ENCODE measurements around the gene MPC1. TPM values are rescaled to one million over a fixed set of nuclear protein-coding genes. Genes with fewer than 3 reads are reported as not detected.
"Not testable (repeated sequence)": the region's sequence is repeated elsewhere in the genome, so short reads cannot be mapped to it uniquely, and the experiment has no call there.

MPC1 gene
- total and polyA plus RNA-seq, 2 experiments from 2014 or later: 15.5 to 39.4 TPM

DNA sequence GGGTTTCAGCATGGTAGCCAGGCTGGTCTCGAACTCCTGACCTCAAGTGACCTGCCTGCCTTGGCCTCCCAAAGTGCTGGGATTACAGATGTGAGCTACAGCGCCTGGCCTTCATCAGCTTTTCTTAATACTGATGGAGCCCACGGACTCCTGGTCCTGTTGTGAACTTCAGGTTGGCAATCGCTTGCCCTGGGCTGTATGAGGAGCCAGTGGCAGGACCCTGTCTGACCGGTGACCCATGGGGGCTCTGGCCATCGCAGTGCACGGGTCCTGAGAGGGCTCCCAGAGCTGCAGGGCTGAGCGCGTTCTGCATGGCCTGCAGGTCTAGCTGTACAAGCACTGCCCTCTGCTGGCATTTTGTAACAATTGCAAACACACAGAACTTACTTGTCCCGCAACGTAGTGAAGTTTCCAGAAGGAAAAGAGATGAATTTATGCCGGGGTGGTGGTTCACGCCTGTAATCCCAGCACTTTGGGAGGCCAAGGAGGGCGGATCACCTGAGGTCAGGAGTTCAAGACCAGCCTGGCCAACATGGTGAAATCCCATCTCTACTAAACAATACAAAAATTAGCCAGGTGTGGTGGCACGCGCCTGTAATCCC lies 18.0 kb upstream of the MPC1 start:
- H3K36me3 ChIP-seq (ENCODE audit: insufficient read depth); H3K4me3 Mint-ChIP-seq; H3K27me3 Mint-ChIP-seq (ENCODE audit: insufficient read depth, low read depth, poor library complexity); H3F3A ChIP-seq (replicated peaks; ENCODE audit: low read depth); H3K4me1 ChIP-seq (ENCODE audit: insufficient read depth); H3K79me2 ChIP-seq (replicated peaks; ENCODE audit: insufficient read depth); H3K4me2 ChIP-seq; H3K9me3 Mint-ChIP-seq; H3K9me2 ChIP-seq (ENCODE audit: insufficient read depth); H3K27me3 ChIP-seq (ENCODE audit: insufficient read depth); H3K27ac Mint-ChIP-seq; H3K27ac ChIP-seq (ENCODE audit: low read depth); H4K20me1 ChIP-seq (replicated peaks; ENCODE audit: insufficient read depth); H3K36me3 Mint-ChIP-seq (ENCODE audit: low read depth); H2AFZ ChIP-seq; H3K4me3 ChIP-seq: not testable (repeated sequence)
- ATAC-seq (peak; percentile 92), DNase-seq (ENCODE audit: low spot score) (peak; percentile 93)
- TF ChIP-seq, protein P1, sequence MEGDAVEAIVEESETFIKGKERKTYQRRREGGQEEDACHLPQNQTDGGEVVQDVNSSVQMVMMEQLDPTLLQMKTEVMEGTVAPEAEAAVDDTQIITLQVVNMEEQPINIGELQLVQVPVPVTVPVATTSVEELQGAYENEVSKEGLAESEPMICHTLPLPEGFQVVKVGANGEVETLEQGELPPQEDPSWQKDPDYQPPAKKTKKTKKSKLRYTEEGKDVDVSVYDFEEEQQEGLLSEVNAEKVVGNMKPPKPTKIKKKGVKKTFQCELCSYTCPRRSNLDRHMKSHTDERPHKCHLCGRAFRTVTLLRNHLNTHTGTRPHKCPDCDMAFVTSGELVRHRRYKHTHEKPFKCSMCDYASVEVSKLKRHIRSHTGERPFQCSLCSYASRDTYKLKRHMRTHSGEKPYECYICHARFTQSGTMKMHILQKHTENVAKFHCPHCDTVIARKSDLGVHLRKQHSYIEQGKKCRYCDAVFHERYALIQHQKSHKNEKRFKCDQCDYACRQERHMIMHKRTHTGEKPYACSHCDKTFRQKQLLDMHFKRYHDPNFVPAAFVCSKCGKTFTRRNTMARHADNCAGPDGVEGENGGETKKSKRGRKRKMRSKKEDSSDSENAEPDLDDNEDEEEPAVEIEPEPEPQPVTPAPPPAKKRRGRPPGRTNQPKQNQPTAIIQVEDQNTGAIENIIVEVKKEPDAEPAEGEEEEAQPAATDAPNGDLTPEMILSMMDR (conservative IDR thresholded peaks at IDR 0.05; ENCODE audit: low read depth in 2 of 2): peak; percentile 82 to 95
- peaks cover 10% of the 10 kb centered on the region for H3K4me1 Mint-ChIP-seq

GRCh38 chr6:166400181-166400580 lies 17.4 kb upstream of the MPC1 start:
- Histone ChIP-seq H3K79me2 (replicated peaks; ENCODE audit: insufficient read depth) (no peaks in the 10 kb centered on the region), H3K4me3 (no peak overlapping the region), H3K27ac (ENCODE audit: low read depth) (no peak overlapping the region), H3K36me3 (ENCODE audit: insufficient read depth) (no peaks in the 10 kb centered on the region), H4K20me1 (replicated peaks; ENCODE audit: insufficient read depth) (no peaks in the 10 kb centered on the region), H3K9me2 (ENCODE audit: insufficient read depth) (no peaks in the 10 kb centered on the region), H3K27me3 (ENCODE audit: insufficient read depth) (no peaks in the 10 kb centered on the region), H3K4me1 (ENCODE audit: insufficient read depth) (peaks cover 3% of the 10 kb centered on the region; the same call in 1 of the 2 replicates), H2AFZ (no peak overlapping the region), H3K4me2 (no peak overlapping the region), H3F3A (replicated peaks; ENCODE audit: low read depth) (0 out of 2 replicates have a peak, but pooled peaks cover 5% of the 10 kb centered on the region)
- ATAC-seq (no peak), DNase-seq (ENCODE audit: low spot score) (no peak)
- no peaks in the 10 kb centered on the region; the same call in 2 of the 3 replicates for H3K36me3 Mint-ChIP-seq (ENCODE audit: low read depth)
- no peaks in the 10 kb centered on the region; the same call in 1 of the 3 replicates for H3K9me3 Mint-ChIP-seq
- H3K4me3 Mint-ChIP-seq: no peak overlapping the region
- no peak overlapping the region for H3K27ac Mint-ChIP-seq
- peaks cover 10% of the 10 kb centered on the region for H3K4me1 Mint-ChIP-seq
- TF ChIP-seq STAT1 (IDR thresholded peaks at IDR 0.05; ENCODE audit: unreplicated experiment) (no peak), CREB1 (CRISPR knock-in tag; IDR thresholded peaks at IDR 0.05; ENCODE audit: low read depth) (no peak), POLR2AphosphoS5 (IDR thresholded peaks at IDR 0.05; ENCODE audit: low read depth) (no peak), ZNF114 (CRISPR knock-in tag; IDR thresholded peaks at IDR 0.05) (no peak), ETS1 (IDR thresholded peaks at IDR 0.05) (no peak), EZH2phosphoT487 (IDR thresholded peaks at IDR 0.05; ENCODE audit: unreplicated experiment) (no peak)
- H3K27me3 Mint-ChIP-seq (ENCODE audit: insufficient read depth, low read depth, poor library complexity): peaks cover 8% of the 10 kb centered on the region

DNA sequence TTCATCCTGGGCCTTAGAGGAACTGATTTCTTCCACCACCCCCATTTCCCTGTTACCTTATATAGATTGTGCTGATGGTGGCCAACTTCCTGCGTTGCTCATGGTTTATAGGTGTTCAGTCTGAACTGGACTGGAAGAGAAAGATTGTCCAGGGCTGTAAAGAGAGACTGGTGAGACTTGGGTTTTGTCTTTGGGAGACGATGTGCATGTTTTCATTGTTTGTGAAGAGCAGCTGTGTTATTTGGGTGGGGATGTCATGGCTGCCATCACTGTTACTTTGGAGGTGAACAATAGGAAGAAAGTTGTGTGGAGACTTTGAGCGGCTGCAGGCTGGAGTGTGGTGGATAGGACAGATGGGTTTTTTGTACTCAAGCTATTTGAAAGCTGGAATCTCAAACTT lies 15.6 kb upstream of the MPC1 start:
- Histone ChIP-seq H3K79me2 (replicated peaks; ENCODE audit: insufficient read depth) (no peaks in the 10 kb centered on the region), H3F3A (replicated peaks; ENCODE audit: low read depth) (0 out of 2 replicates have a peak, but pooled peaks cover 8% of the 10 kb centered on the region), H3K4me2 (no peak overlapping the region), H3K4me1 (ENCODE audit: insufficient read depth) (peaks cover 3% of the 10 kb centered on the region; the same call in 1 of the 2 replicates), H3K27ac (ENCODE audit: low read depth) (no peak overlapping the region), H3K36me3 (ENCODE audit: insufficient read depth) (no peaks in the 10 kb centered on the region), H3K9me2 (ENCODE audit: insufficient read depth) (no peaks in the 10 kb centered on the region), H3K27me3 (ENCODE audit: insufficient read depth) (peaks cover 8% of the 10 kb centered on the region; the same call in 1 of the 2 replicates), H2AFZ (peak overlapping the region; percentile 0; the same call in 1 of the 2 replicates), H4K20me1 (replicated peaks; ENCODE audit: insufficient read depth) (no peaks in the 10 kb centered on the region), H3K4me3 (no peak overlapping the region)
- Mint-ChIP-seq H3K4me3 (no peak overlapping the region), H3K9me3 (no peaks in the 10 kb centered on the region; the same call in 1 of the 3 replicates), H3K27ac (no peak overlapping the region), H3K27me3 (ENCODE audit: insufficient read depth, low read depth, poor library complexity) (peaks cover 11% of the 10 kb centered on the region), H3K36me3 (ENCODE audit: low read depth) (no peaks in the 10 kb centered on the region; the same call in 2 of the 3 replicates), H3K4me1 (peaks cover 10% of the 10 kb centered on the region)
- no peak for DNase-seq (ENCODE audit: low spot score)
- no peak for ATAC-seq
- TF ChIP-seq, protein P2, sequence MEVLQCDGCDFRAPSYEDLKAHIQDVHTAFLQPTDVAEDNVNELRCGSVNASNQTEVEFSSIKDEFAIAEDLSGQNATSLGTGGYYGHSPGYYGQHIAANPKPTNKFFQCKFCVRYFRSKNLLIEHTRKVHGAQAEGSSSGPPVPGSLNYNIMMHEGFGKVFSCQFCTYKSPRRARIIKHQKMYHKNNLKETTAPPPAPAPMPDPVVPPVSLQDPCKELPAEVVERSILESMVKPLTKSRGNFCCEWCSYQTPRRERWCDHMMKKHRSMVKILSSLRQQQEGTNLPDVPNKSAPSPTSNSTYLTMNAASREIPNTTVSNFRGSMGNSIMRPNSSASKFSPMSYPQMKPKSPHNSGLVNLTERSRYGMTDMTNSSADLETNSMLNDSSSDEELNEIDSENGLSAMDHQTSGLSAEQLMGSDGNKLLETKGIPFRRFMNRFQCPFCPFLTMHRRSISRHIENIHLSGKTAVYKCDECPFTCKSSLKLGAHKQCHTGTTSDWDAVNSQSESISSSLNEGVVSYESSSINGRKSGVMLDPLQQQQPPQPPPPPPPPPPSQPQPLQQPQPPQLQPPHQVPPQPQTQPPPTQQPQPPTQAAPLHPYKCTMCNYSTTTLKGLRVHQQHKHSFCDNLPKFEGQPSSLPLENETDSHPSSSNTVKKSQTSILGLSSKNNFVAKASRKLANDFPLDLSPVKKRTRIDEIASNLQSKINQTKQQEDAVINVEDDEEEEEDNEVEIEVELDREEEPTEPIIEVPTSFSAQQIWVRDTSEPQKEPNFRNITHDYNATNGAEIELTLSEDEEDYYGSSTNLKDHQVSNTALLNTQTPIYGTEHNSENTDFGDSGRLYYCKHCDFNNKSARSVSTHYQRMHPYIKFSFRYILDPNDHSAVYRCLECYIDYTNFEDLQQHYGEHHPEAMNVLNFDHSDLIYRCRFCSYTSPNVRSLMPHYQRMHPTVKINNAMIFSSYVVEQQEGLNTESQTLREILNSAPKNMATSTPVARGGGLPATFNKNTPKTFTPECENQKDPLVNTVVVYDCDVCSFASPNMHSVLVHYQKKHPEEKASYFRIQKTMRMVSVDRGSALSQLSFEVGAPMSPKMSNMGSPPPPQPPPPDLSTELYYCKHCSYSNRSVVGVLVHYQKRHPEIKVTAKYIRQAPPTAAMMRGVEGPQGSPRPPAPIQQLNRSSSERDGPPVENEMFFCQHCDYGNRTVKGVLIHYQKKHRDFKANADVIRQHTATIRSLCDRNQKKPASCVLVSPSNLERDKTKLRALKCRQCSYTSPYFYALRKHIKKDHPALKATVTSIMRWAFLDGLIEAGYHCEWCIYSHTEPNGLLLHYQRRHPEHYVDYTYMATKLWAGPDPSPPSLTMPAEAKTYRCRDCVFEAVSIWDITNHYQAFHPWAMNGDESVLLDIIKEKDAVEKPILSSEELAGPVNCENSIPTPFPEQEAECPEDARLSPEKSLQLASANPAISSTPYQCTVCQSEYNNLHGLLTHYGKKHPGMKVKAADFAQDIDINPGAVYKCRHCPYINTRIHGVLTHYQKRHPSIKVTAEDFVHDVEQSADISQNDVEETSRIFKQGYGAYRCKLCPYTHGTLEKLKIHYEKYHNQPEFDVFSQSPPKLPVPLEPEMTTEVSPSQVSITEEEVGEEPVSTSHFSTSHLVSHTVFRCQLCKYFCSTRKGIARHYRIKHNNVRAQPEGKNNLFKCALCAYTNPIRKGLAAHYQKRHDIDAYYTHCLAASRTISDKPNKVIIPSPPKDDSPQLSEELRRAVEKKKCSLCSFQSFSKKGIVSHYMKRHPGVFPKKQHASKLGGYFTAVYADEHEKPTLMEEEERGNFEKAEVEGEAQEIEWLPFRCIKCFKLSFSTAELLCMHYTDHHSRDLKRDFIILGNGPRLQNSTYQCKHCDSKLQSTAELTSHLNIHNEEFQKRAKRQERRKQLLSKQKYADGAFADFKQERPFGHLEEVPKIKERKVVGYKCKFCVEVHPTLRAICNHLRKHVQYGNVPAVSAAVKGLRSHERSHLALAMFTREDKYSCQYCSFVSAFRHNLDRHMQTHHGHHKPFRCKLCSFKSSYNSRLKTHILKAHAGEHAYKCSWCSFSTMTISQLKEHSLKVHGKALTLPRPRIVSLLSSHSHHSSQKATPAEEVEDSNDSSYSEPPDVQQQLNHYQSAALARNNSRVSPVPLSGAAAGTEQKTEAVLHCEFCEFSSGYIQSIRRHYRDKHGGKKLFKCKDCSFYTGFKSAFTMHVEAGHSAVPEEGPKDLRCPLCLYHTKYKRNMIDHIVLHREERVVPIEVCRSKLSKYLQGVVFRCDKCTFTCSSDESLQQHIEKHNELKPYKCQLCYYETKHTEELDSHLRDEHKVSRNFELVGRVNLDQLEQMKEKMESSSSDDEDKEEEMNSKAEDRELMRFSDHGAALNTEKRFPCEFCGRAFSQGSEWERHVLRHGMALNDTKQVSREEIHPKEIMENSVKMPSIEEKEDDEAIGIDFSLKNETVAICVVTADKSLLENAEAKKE (CRISPR knock-in tag; IDR thresholded peaks at IDR 0.05): no peak

All from GM23338 (cell line).